HG02798 (cell line): Measurements from ENCODE around the gene HNRNPH1.
"Not testable (repeated sequence)": the region's sequence is repeated elsewhere in the genome, so short reads cannot be mapped to it uniquely, and the experiment has no call there.

Experiments
- ATAC-seq: cut with Tn5 transposase; IDR thresholded peaks from one replicate; pipeline ENCODE4 v1.9.1; 2021; ENCODE audit warnings: mild to moderate bottlenecking; ENCODE audit not compliant: unreplicated experiment, poor library complexity

HNRNPH1 gene

GRCh38 chr5:179623003-179623905 is at the start of gene HNRNPH1:
Gene HNRNPH1, minus strand, starts transcription at chr5:179623671. Its CDS starts 538 bp downstream, at chr5:179623133.
- peak; percentile 85 for ATAC-seq

GRCh38 chr5:179668391-179668790 is 44.9 kb upstream of the HNRNPH1 start:
- ATAC-seq: peak; percentile 60

- not testable (repeated sequence) for ATAC-seq
Measured at GRCh38 chr5:179661647-179662046, 38.2 kb upstream of the HNRNPH1 start.

- peak; percentile 69 for ATAC-seq
Measured at GRCh38 chr5:179658179-179658856, 34.8 kb upstream of the HNRNPH1 start.

- peak; percentile 92 for ATAC-seq
Measured at GRCh38 chr5:179657302-179658178, 34.1 kb upstream of the HNRNPH1 start.

- ATAC-seq: not testable (repeated sequence)
Measured at GRCh38 chr5:179653135-179653534, 29.7 kb upstream of the HNRNPH1 start.

GRCh38 chr5:179650245-179650644 is 26.8 kb upstream of the HNRNPH1 start:
- not testable (repeated sequence) for ATAC-seq

GRCh38 chr5:179649166-179649703 is 25.8 kb upstream of the HNRNPH1 start:
- not testable (repeated sequence) for ATAC-seq

GRCh38 chr5:179648410-179648809 is 24.9 kb upstream of the HNRNPH1 start:
- no peak for ATAC-seq

- ATAC-seq: not testable (repeated sequence)
Measured at GRCh38 chr5:179644766-179645165, 21.3 kb upstream of the HNRNPH1 start.

GRCh38 chr5:179643141-179643920 is 19.9 kb upstream of the HNRNPH1 start:
- ATAC-seq: not testable (repeated sequence)

GRCh38 chr5:179642626-179643025 is 19.2 kb upstream of the HNRNPH1 start:
- ATAC-seq: not testable (repeated sequence)

GRCh38 chr5:179641745-179642144 is 18.3 kb upstream of the HNRNPH1 start:
- not testable (repeated sequence) for ATAC-seq

- ATAC-seq: not testable (repeated sequence)
Measured at GRCh38 chr5:179639296-179639695, 15.8 kb upstream of the HNRNPH1 start.

- peak; percentile 93 for ATAC-seq
Measured at GRCh38 chr5:179634370-179635172, 11.1 kb upstream of the HNRNPH1 start.

GRCh38 chr5:179633501-179634369 is 10.3 kb upstream of the HNRNPH1 start:
- peak; percentile 56 for ATAC-seq

GRCh38 chr5:179624841-179625271 is 1.4 kb upstream of the HNRNPH1 start:
- no peak for ATAC-seq
